ENCODE measurements around the gene CDIP1. TPM values are rescaled to one million over a fixed set of nuclear protein-coding genes. Genes with fewer than 3 reads are reported as not detected.

The CDIP1 gene
- total and polyA plus RNA-seq, 9 of the 15 experiments (the other 6 are each of a cell fraction or from before 2014, with no cell fraction given), result 0.29 TPM; not detected in 8

- TF ChIP-seq CHAMP1 (IDR thresholded peaks at IDR 0.05) (no peak), GATAD2B (IDR thresholded peaks at IDR 0.05; ENCODE audit: borderline replicate concordance) (no peak), MTA3 (IDR thresholded peaks at IDR 0.05; ENCODE audit: borderline replicate concordance) (no peak), ILF3 (IDR thresholded peaks at IDR 0.05; ENCODE audit: borderline replicate concordance) (no peak), RHOXF2B (CRISPR knock-in tag; conservative IDR thresholded peaks at IDR 0.05) (no peak), ZBTB43 (CRISPR knock-in tag; IDR thresholded peaks at IDR 0.05) (no peak), BCL6 (CRISPR knock-in tag; IDR thresholded peaks at IDR 0.05) (no peak), GATA2 (CRISPR knock-in tag; IDR thresholded peaks at IDR 0.05) (no peak), HIVEP1 (CRISPR knock-in tag; IDR thresholded peaks at IDR 0.05) (no peak)
Observed at GRCh38 chr16:4564661-4565267, 26.2 kb upstream of the CDIP1 start (continued).
